ENCODE measurements around the gene OR11G2. TPM values are rescaled to one million over a fixed set of nuclear protein-coding genes. Genes with fewer than 3 reads are reported as not detected.
"Not testable (repeated sequence)": the region's sequence is repeated elsewhere in the genome, so short reads cannot be mapped to it uniquely, and the experiment has no call there.

Gene OR11G2
- total and polyA plus RNA-seq, 7 donors: not detected

- TF ChIP-seq CTCF (IDR thresholded peaks at IDR 0.05): no peak
- no peak overlapping the region for H3K27ac ChIP-seq
- 30 to 85% (median 43%) methylated on average over 2 of the region's 2 CpGs for WGBS, 3 donors
- H3K27me3 ChIP-seq (ENCODE audit: insufficient read depth in 3 of 3, low read length in 2 of 3): no peaks in the 10 kb centered on the region
- H3K4me1 ChIP-seq: no peaks in the 10 kb centered on the region
- no peak for ATAC-seq
- intact Hi-C loops (cut with DNase I): no loop called here
- peaks cover 9% of the 10 kb centered on the region for H3K9me3 ChIP-seq
- H3K36me3 ChIP-seq (ENCODE audit: insufficient read depth in 1 of 2, low read depth in 1 of 2): no peaks in the 10 kb centered on the region
- DNase-seq: no peak
- H3K4me3 ChIP-seq: no peak overlapping the region
Measured at GRCh38 chr14:20215196-20215595, 24.5 kb downstream of the OR11G2 start.

DNA sequence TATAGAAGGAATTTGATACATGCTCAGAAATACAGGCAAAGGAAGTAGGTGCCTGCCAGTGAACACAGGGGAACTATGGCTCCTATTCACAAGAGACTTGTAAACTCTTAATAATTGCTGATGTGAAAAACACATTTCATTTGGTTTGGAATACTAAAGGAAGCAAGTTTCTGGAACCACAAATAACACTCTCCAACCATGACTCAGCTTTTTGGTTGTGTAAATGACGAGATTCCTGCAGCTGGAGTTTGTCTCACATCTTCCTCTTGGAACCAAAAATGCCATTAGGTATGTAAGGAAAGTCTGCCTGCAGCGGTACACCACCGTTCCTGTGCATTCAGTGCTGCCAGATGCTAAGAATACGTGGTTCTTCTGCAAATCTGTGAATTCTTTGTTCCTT lies 28.3 kb downstream of the OR11G2 start:
- TF ChIP-seq CTCF (IDR thresholded peaks at IDR 0.05): no peak
- H3K36me3 ChIP-seq (ENCODE audit: insufficient read depth in 1 of 2, low read depth in 1 of 2): no peaks in the 10 kb centered on the region
- H3K27me3 ChIP-seq (ENCODE audit: insufficient read depth in 3 of 3, low read length in 2 of 3): no peaks in the 10 kb centered on the region
- H3K27ac ChIP-seq: no peak overlapping the region
- intact Hi-C loops (cut with DNase I): no loop called here
- DNase-seq (no peak), ATAC-seq (no peak)
- no peaks in the 10 kb centered on the region for H3K4me1 ChIP-seq
- WGBS, 3 donors: 35 to 41% (median 40%) methylated on average over 4 of the region's 4 CpGs
- H3K9me3 ChIP-seq: peaks cover 9% of the 10 kb centered on the region
- H3K4me3 ChIP-seq: no peak overlapping the region

- 21 to 31% (median 23%) methylated on average over 2 of the region's 2 CpGs for WGBS, 3 donors
- no peak for TF ChIP-seq CTCF (IDR thresholded peaks at IDR 0.05)
- Histone ChIP-seq H3K4me3 (no peak within 1 kb of the TSS), H3K36me3 (ENCODE audit: insufficient read depth in 1 of 2, low read depth in 1 of 2) (no peaks in the 10 kb centered on the region), H3K4me1 (no peaks in the 10 kb centered on the region), H3K27me3 (ENCODE audit: insufficient read depth in 3 of 3, low read length in 2 of 3) (no peaks in the 10 kb centered on the region), H3K9me3 (no peaks in the 10 kb centered on the region), H3K27ac (no peak within 1 kb of the TSS)
- intact Hi-C loops (cut with DNase I): no loop called here
- no peak for ATAC-seq
- no peak for DNase-seq
Measured at GRCh38 chr14:20223410-20223809, 32.7 kb downstream of the OR11G2 start, which contains the start of gene OR11H6. Gene OR11H6 (plus strand): TSS chr14:20223710. CDS start chr14:20223710, 0 bp downstream.

GRCh38 chr14:20228681-20229080 lies 38.0 kb downstream of the OR11G2 start, which contains the start of gene OR11H7:
Gene OR11H7 (plus strand): TSS chr14:20228981.
- no peak within 1 kb of the TSS for H3K27ac ChIP-seq
- 71 to 78% (median 76%) methylated on average over 1 of the region's 1 CpG for WGBS, 3 donors

GRCh38 chr14:20235415-20235814 lies 44.7 kb downstream of the OR11G2 start:
- H3K4me1 ChIP-seq; H3K27me3 ChIP-seq (ENCODE audit: insufficient read depth in 3 of 3, low read length in 2 of 3); H3K36me3 ChIP-seq (ENCODE audit: insufficient read depth in 1 of 2, low read depth in 1 of 2); DNase-seq; H3K4me3 ChIP-seq; H3K9me3 ChIP-seq; H3K27ac ChIP-seq; intact Hi-C loops (cut with DNase I); ATAC-seq: not testable (repeated sequence)
- WGBS, 3 donors: 72 to 79% (median 77%) methylated on average over 3 to 4 of the region's 4 CpGs

More at GRCh38 chr14:20228681-20229080, 38.0 kb downstream of the OR11G2 start, which contains the start of gene OR11H7:
- Histone ChIP-seq H3K4me3 (no peak within 1 kb of the TSS), H3K36me3 (ENCODE audit: insufficient read depth in 1 of 2, low read depth in 1 of 2) (no peaks in the 10 kb centered on the region), H3K9me3 (no peaks in the 10 kb centered on the region), H3K27me3 (ENCODE audit: insufficient read depth in 3 of 3, low read length in 2 of 3) (no peaks in the 10 kb centered on the region), H3K4me1 (no peaks in the 10 kb centered on the region)
- no peak for TF ChIP-seq CTCF (IDR thresholded peaks at IDR 0.05)
- no peak for ATAC-seq
- DNase-seq: no peak
- intact Hi-C loops (cut with DNase I): no loop called here

Data from psoas muscle (tissue), 8 donors.